GM23248 (cell line): Measurements from ENCODE around the gene CRTC2. TPM values are rescaled to one million over a fixed set of nuclear protein-coding genes. Genes with fewer than 3 reads are reported as not detected.
A peak's percentile ranks its signal among the peaks of the same experiment; 100 is the strongest.

ENCODE experiments used
- DNase-seq: peaks from one replicate; pipeline ENCODE4 v3.0.0-alpha.2; 2015
- H2AFZ ChIP-seq: fragments of 200-600 bp; sonication (generic); 2 replicates; pipeline ENCODE4 v1.6.1; 2016; ENCODE audit warnings: antibody characterized with exemption
- H3F3A ChIP-seq: fragments of 200-600 bp; sonication (generic); 2 replicates; pipeline ENCODE4 v1.6.1; 2016; ENCODE audit warnings: mild to moderate bottlenecking, antibody characterized with exemption, mixed run types; ENCODE audit not compliant: insufficient read depth
- H3K27ac ChIP-seq: fragments of 200-600 bp; sonication (generic); 2 replicates; pipeline ENCODE4 v1.5.1; 2016; ENCODE audit warnings: mild to moderate bottlenecking
- H3K27me3 ChIP-seq: fragments of 200-600 bp; sonication (generic); replicated peaks from 2 replicates; pipeline ENCODE4 v1.6.1; 2016; ENCODE audit warnings: mild to moderate bottlenecking; ENCODE audit not compliant: insufficient read depth
- H3K36me3 ChIP-seq: fragments of 200-600 bp; sonication (generic); 2 replicates; pipeline ENCODE4 v1.6.1; 2016; ENCODE audit warnings: low read depth, mild to moderate bottlenecking
- H3K4me1 ChIP-seq: fragments of 200-600 bp; sonication (generic); 2 replicates; pipeline ENCODE4 v1.6.1; 2016; ENCODE audit warnings: mild to moderate bottlenecking; ENCODE audit not compliant: insufficient read depth
- H3K4me2 ChIP-seq: fragments of 200-600 bp; sonication (generic); one replicate; pipeline ENCODE4 v1.6.1; 2016; ENCODE audit warnings: mild to moderate bottlenecking; ENCODE audit not compliant: unreplicated experiment
- H3K4me3 ChIP-seq: fragments of 200-600 bp; sonication (generic); 2 replicates; pipeline ENCODE4 v1.5.1; 2016; ENCODE audit warnings: mild to moderate bottlenecking
- H3K79me2 ChIP-seq: fragments of 200-600 bp; sonication (generic); 2 replicates; pipeline ENCODE4 v1.6.1; 2016; ENCODE audit warnings: mild to moderate bottlenecking; ENCODE audit not compliant: insufficient read depth
- H3K9ac ChIP-seq: fragments of 200-600 bp; sonication (generic); 2 replicates; pipeline ENCODE4 v1.6.1; 2016; ENCODE audit warnings: mild to moderate bottlenecking
- H3K9me2 ChIP-seq: fragments of 200-600 bp; sonication (generic); 2 replicates; pipeline ENCODE4 v1.6.1; 2016; ENCODE audit warnings: mixed run types, mild to moderate bottlenecking, moderate library complexity; ENCODE audit not compliant: insufficient read depth
- H3K9me3 ChIP-seq: fragments of 200-600 bp; sonication (generic); one replicate; pipeline ENCODE4 v1.6.1; 2017; ENCODE audit warnings: low read depth
- H4K20me1 ChIP-seq: fragments of 200-600 bp; sonication (generic); 2 replicates; pipeline ENCODE4 v1.6.0; 2016; ENCODE audit not compliant: insufficient read depth
- EZH2 ChIP-seq: fragments of 200-600 bp; sonication (generic); IDR thresholded peaks from 2 replicates; pipeline ENCODE4 v1.6.1; 2018; ENCODE audit warnings: antibody characterized with exemption, mild to moderate bottlenecking; ENCODE audit not compliant: insufficient read depth, poor library complexity, severe bottlenecking
- EZH2phosphoT487 ChIP-seq: fragments of 200-600 bp; sonication (generic); IDR thresholded peaks from 2 replicates; pipeline ENCODE4 v1.6.1; 2018; ENCODE audit warnings: antibody characterized with exemption, moderate library complexity, mild to moderate bottlenecking, low read depth; ENCODE audit not compliant: insufficient read depth
- WGBS, 2 experiments: methylation state at CpG; one replicate each; pipeline ENCODE4 v1.1.6; 2015 to 2017; ENCODE audit warnings: low lambda C conversion rate in 2 of 2, low coverage in 1 of 2; ENCODE audit errors: missing lambda C conversion rate in 2 of 2; 5-methylcytosine and 5-hydroxymethylcytosine counted together
- in situ Hi-C: fragments of 300-500 bp; cut with MboI; formaldehyde crosslinking; loops from 2 replicates; pipeline ENCODE4 v1.15.0; 2020
- polyA plus RNA-seq: library from polyadenylated mRNA; unstranded; fragments of >200 nt; fragmentation: Nextera tagmentation; extraction: Ambion mirVana; gene quantifications from 2 replicates; pipeline ENCODE4 v1.2.1, GENCODE V29; 2016
- total RNA-seq: library from RNA; depleted of rRNA; stranded (reverse); fragments of >200 nt; shearing (Covaris generic); gene quantifications from 2 replicates; pipeline ENCODE4 v1.2.3, GENCODE V29; 2014

CRTC2 gene
- total and polyA plus RNA-seq, 2 experiments from 2014 or later = 7.5 to 21.0 TPM

GRCh38 chr1:153970346-153970745 lies 11.9 kb upstream of the CRTC2 start:
- Histone ChIP-seq H3K79me2 (peaks cover 10% of the 10 kb centered on the region), H2AFZ (no peak overlapping the region), H3K27ac (no peak overlapping the region), H3F3A (peaks cover 23% of the 10 kb centered on the region), H3K4me2 (no peak overlapping the region), H4K20me1 (no peaks in the 10 kb centered on the region), H3K4me1 (peaks cover 16% of the 10 kb centered on the region), H3K27me3 (no peaks in the 10 kb centered on the region), H3K36me3 (peaks cover 14% of the 10 kb centered on the region; the same call in 1 of the 2 replicates), H3K9ac (no peak overlapping the region), H3K9me3 (no peaks in the 10 kb centered on the region), H3K4me3 (no peak overlapping the region), H3K9me2 (no peaks in the 10 kb centered on the region)
- in situ Hi-C loops = no loop called here
- WGBS, 2 experiments = 68 to 76% methylated on average over 2 of the region's 2 CpGs
- TF ChIP-seq EZH2 (no peak), EZH2phosphoT487 (no peak)
- no peak for DNase-seq

GRCh38 chr1:153968972-153969371 lies 10.6 kb upstream of the CRTC2 start:
- H3K4me3 ChIP-seq = no peak overlapping the region
- H3K27me3 ChIP-seq = no peaks in the 10 kb centered on the region
- H3K9me2 ChIP-seq = no peaks in the 10 kb centered on the region
- peaks cover 21% of the 10 kb centered on the region for H3K4me1 ChIP-seq
- no peak for DNase-seq
- peaks cover 14% of the 10 kb centered on the region for H3F3A ChIP-seq
- H3K79me2 ChIP-seq = peaks cover 21% of the 10 kb centered on the region
- H2AFZ ChIP-seq = no peak overlapping the region
- H4K20me1 ChIP-seq = no peaks in the 10 kb centered on the region
- H3K9me3 ChIP-seq = no peaks in the 10 kb centered on the region
- 89 to 100% methylated on average over 2 of the region's 2 CpGs for WGBS, 2 experiments
- 0 out of 2 replicates have a peak, but pooled peaks cover 3% of the 10 kb centered on the region for H3K36me3 ChIP-seq
- H3K4me2 ChIP-seq = no peak overlapping the region
- TF ChIP-seq EZH2 (no peak), EZH2phosphoT487 (no peak)
- in situ Hi-C loops = no loop called here
- no peak overlapping the region for H3K27ac ChIP-seq
- no peak overlapping the region for H3K9ac ChIP-seq

- 14 to 16% methylated on average over 9 to 13 of the region's 13 CpGs for WGBS, 2 experiments
- peak overlapping the region; percentile 94 for H2AFZ ChIP-seq
- H3K4me1 ChIP-seq = peaks cover 21% of the 10 kb centered on the region
- no peak for DNase-seq
- H3K27ac ChIP-seq = no peak overlapping the region
- H3K4me3 ChIP-seq = peak overlapping the region; percentile 91
- in situ Hi-C loops = no loop called here
- no peaks in the 10 kb centered on the region for H3K27me3 ChIP-seq
- peaks cover 13% of the 10 kb centered on the region for H3F3A ChIP-seq
- H3K79me2 ChIP-seq = peaks cover 24% of the 10 kb centered on the region
- H3K4me2 ChIP-seq = peak overlapping the region; percentile 96
- no peaks in the 10 kb centered on the region for H3K9me2 ChIP-seq
- no peaks in the 10 kb centered on the region for H3K9me3 ChIP-seq
- H3K36me3 ChIP-seq = no peaks in the 10 kb centered on the region
- H3K9ac ChIP-seq = peak overlapping the region; percentile 85; the same call in 1 of the 2 replicates
- TF ChIP-seq EZH2phosphoT487 = no peak
- TF ChIP-seq EZH2 = no peak
- no peaks in the 10 kb centered on the region for H4K20me1 ChIP-seq
Measured at GRCh38 chr1:153968408-153968807, 10.0 kb upstream of the CRTC2 start.

- peaks cover 28% of the 10 kb centered on the region for H3K79me2 ChIP-seq
- H3K27ac ChIP-seq = peak overlapping the region; percentile 87
- WGBS, 2 experiments = 0 to 1% methylated on average over 8 of the region's 8 CpGs
- peak overlapping the region; percentile 85 for H3K9ac ChIP-seq
- H3K4me3 ChIP-seq = peak overlapping the region; percentile 91
- H3F3A ChIP-seq = peaks cover 13% of the 10 kb centered on the region
- H3K36me3 ChIP-seq = no peaks in the 10 kb centered on the region
- peak overlapping the region; percentile 94 for H2AFZ ChIP-seq
- in situ Hi-C loops = no loop called here
- H3K27me3 ChIP-seq = no peaks in the 10 kb centered on the region
- H3K9me2 ChIP-seq = no peaks in the 10 kb centered on the region
- peak; percentile 47 for DNase-seq
- H3K9me3 ChIP-seq = no peaks in the 10 kb centered on the region
- peaks cover 21% of the 10 kb centered on the region for H3K4me1 ChIP-seq
- H3K4me2 ChIP-seq = peak overlapping the region; percentile 96
- no peaks in the 10 kb centered on the region for H4K20me1 ChIP-seq
- TF ChIP-seq EZH2phosphoT487 (no peak), EZH2 (no peak)
Measured at GRCh38 chr1:153968000-153968363, 9.6 kb upstream of the CRTC2 start.
